Measurements from ENCODE around the gene SERPINA4.

The SERPINA4 gene

GRCh38 chr14:94539181-94539580 lies 22.1 kb upstream of the SERPINA4 start:
- no peak for ATAC-seq
- no peak for TF ChIP-seq ZFP3 (CRISPR knock-in tag; IDR thresholded peaks at IDR 0.05)

GRCh38 chr14:94540031-94540794 lies 21.0 kb upstream of the SERPINA4 start:
- no peak for TF ChIP-seq GLIS3 (CRISPR knock-in tag; IDR thresholded peaks at IDR 0.05)
- TF ChIP-seq RARB (CRISPR knock-in tag; IDR thresholded peaks at IDR 0.05) = no peak
- TF ChIP-seq, protein P1, sequence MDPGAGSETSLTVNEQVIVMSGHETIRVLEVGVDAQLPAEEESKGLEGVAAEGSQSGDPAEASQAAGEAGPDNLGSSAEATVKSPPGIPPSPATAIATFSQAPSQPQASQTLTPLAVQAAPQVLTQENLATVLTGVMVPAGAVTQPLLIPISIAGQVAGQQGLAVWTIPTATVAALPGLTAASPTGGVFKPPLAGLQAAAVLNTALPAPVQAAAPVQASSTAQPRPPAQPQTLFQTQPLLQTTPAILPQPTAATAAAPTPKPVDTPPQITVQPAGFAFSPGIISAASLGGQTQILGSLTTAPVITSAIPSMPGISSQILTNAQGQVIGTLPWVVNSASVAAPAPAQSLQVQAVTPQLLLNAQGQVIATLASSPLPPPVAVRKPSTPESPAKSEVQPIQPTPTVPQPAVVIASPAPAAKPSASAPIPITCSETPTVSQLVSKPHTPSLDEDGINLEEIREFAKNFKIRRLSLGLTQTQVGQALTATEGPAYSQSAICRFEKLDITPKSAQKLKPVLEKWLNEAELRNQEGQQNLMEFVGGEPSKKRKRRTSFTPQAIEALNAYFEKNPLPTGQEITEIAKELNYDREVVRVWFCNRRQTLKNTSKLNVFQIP (CRISPR knock-in tag; IDR thresholded peaks at IDR 0.05; ENCODE audit: borderline replicate concordance, low read depth) = no peak
- TF ChIP-seq CSDC2 (CRISPR knock-in tag; IDR thresholded peaks at IDR 0.05) = no peak
- no peak for TF ChIP-seq ZFP3 (CRISPR knock-in tag; IDR thresholded peaks at IDR 0.05)
- no peak for TF ChIP-seq ZC3H10 (CRISPR knock-in tag; IDR thresholded peaks at IDR 0.05)
- no peak for TF ChIP-seq ESRRG (CRISPR knock-in tag; IDR thresholded peaks at IDR 0.05)
- TF ChIP-seq TSHZ2 (CRISPR knock-in tag; IDR thresholded peaks at IDR 0.05) = no peak
- no peak for ATAC-seq

GRCh38 chr14:94541234-94541975 lies 19.8 kb upstream of the SERPINA4 start:
- no peak for ATAC-seq
- TF ChIP-seq ZNF565 (CRISPR knock-in tag; conservative IDR thresholded peaks at IDR 0.05; ENCODE audit: low read depth) = no peak
- TF ChIP-seq TCF4 (CRISPR knock-in tag; IDR thresholded peaks at IDR 0.05; ENCODE audit: borderline replicate concordance) = no peak
- no peak for TF ChIP-seq CSDC2 (CRISPR knock-in tag; IDR thresholded peaks at IDR 0.05)
- no peak for TF ChIP-seq SNAI2 (CRISPR knock-in tag; IDR thresholded peaks at IDR 0.05)
- no peak for TF ChIP-seq PPARA (CRISPR knock-in tag; IDR thresholded peaks at IDR 0.05; ENCODE audit: borderline replicate concordance)
- TF ChIP-seq ESRRG (CRISPR knock-in tag; IDR thresholded peaks at IDR 0.05) = no peak
- TF ChIP-seq GLIS3 (CRISPR knock-in tag; IDR thresholded peaks at IDR 0.05) = no peak

GRCh38 chr14:94542111-94542810 lies 19.0 kb upstream of the SERPINA4 start:
- TF ChIP-seq ESRRG (CRISPR knock-in tag; IDR thresholded peaks at IDR 0.05) (no peak), ISL1 (CRISPR knock-in tag; IDR thresholded peaks at IDR 0.05) (no peak), ZC3H10 (CRISPR knock-in tag; IDR thresholded peaks at IDR 0.05) (no peak), TOX (CRISPR knock-in tag; IDR thresholded peaks at IDR 0.05; ENCODE audit: borderline replicate concordance) (no peak), GLIS3 (CRISPR knock-in tag; IDR thresholded peaks at IDR 0.05) (no peak), ZFP3 (CRISPR knock-in tag; IDR thresholded peaks at IDR 0.05) (no peak)
- peak; percentile 66 for ATAC-seq

DNA sequence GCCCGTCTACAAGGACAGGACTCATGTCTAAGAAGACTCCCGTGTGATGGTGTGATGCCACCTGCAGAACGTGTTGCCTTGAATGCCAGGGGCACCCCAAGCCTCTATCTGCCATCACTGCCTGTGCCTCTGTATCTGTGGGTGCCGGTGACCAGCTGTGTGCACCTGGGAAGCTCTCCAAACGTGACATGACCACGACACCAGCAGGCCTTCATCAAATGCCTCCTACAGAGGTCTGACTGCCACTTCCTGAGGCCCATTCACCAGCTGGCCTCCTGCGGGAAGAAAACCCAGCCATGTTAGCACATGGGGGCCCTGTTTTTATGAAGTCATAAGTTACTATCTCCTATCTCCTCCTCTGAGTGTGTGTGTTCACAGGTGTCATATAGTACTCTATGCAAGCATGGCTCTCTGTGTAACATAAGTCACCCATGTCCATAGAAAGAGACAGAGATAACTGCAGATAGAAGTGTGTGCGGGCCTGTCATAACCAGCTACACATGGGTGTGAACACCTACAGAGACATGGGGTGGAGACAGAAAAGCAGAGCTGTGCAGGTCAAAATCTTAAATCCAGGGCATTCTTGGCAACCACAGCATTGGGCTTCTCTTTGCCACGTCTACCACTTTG lies 18.3 kb upstream of the SERPINA4 start:
- ATAC-seq = no peak
- no peak for TF ChIP-seq ESRRG (CRISPR knock-in tag; IDR thresholded peaks at IDR 0.05)
- TF ChIP-seq ZFP30 (CRISPR knock-in tag; IDR thresholded peaks at IDR 0.05) = no peak
- TF ChIP-seq TOX (CRISPR knock-in tag; IDR thresholded peaks at IDR 0.05; ENCODE audit: borderline replicate concordance) = no peak
- no peak for TF ChIP-seq ZFP3 (CRISPR knock-in tag; IDR thresholded peaks at IDR 0.05)
- TF ChIP-seq ZNF565 (CRISPR knock-in tag; conservative IDR thresholded peaks at IDR 0.05; ENCODE audit: low read depth) = no peak
- no peak for TF ChIP-seq SNAI2 (CRISPR knock-in tag; IDR thresholded peaks at IDR 0.05)
- no peak for TF ChIP-seq PPARA (CRISPR knock-in tag; IDR thresholded peaks at IDR 0.05; ENCODE audit: borderline replicate concordance)
- no peak for TF ChIP-seq ISL1 (CRISPR knock-in tag; IDR thresholded peaks at IDR 0.05)
- TF ChIP-seq ARNTL (CRISPR knock-in tag; IDR thresholded peaks at IDR 0.05; ENCODE audit: borderline replicate concordance, low read depth) = no peak
- TF ChIP-seq CSRNP3 (CRISPR knock-in tag; IDR thresholded peaks at IDR 0.05) = no peak
- no peak for TF ChIP-seq OSR1 (CRISPR knock-in tag; IDR thresholded peaks at IDR 0.05)
- TF ChIP-seq, protein P2, sequence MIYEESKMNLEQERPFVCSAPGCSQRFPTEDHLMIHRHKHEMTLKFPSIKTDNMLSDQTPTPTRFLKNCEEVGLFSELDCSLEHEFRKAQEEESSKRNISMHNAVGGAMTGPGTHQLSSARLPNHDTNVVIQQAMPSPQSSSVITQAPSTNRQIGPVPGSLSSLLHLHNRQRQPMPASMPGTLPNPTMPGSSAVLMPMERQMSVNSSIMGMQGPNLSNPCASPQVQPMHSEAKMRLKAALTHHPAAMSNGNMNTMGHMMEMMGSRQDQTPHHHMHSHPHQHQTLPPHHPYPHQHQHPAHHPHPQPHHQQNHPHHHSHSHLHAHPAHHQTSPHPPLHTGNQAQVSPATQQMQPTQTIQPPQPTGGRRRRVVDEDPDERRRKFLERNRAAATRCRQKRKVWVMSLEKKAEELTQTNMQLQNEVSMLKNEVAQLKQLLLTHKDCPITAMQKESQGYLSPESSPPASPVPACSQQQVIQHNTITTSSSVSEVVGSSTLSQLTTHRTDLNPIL (CRISPR knock-in tag; IDR thresholded peaks at IDR 0.05; ENCODE audit: low read depth) = no peak
- TF ChIP-seq RARB (CRISPR knock-in tag; IDR thresholded peaks at IDR 0.05) = no peak
- TF ChIP-seq ZC3H10 (CRISPR knock-in tag; IDR thresholded peaks at IDR 0.05) = no peak
- TF ChIP-seq TCF4 (CRISPR knock-in tag; IDR thresholded peaks at IDR 0.05; ENCODE audit: borderline replicate concordance) = no peak
